Measurements from ENCODE around the gene USP14.
A peak's percentile ranks its signal among the peaks of the same experiment; 100 is the strongest.
"Not testable (repeated sequence)": the region's sequence is repeated elsewhere in the genome, so short reads cannot be mapped to it uniquely, and the experiment has no call there.

USP14 gene

GRCh38 chr18:137327-137726, 21.0 kb upstream of the USP14 start:
- Histone ChIP-seq H3K9ac (ENCODE audit: low read length) (no peak overlapping the region), H3K27me3 (replicated peaks; ENCODE audit: control insufficient read depth, insufficient read depth, low read length) (no peaks in the 10 kb centered on the region), H3K36me3 (ENCODE audit: control insufficient read depth, insufficient read depth, low read length, severe bottlenecking) (no peaks in the 10 kb centered on the region), H3K4me3 (ENCODE audit: low read length) (no peak overlapping the region), H3K4me1 (ENCODE audit: control insufficient read depth, insufficient read depth, low read length) (no peaks in the 10 kb centered on the region), H3K9me3 (ENCODE audit: control insufficient read depth, low read length) (no peaks in the 10 kb centered on the region)
- no peak for DNase-seq (ENCODE audit: low read depth)

- Histone ChIP-seq H3K4me1 (ENCODE audit: control insufficient read depth, insufficient read depth, low read length) (no peaks in the 10 kb centered on the region), H3K9ac (ENCODE audit: low read length) (no peak overlapping the region), H3K27me3 (replicated peaks; ENCODE audit: control insufficient read depth, insufficient read depth, low read length) (no peaks in the 10 kb centered on the region), H3K9me3 (ENCODE audit: control insufficient read depth, low read length) (no peaks in the 10 kb centered on the region), H3K36me3 (ENCODE audit: control insufficient read depth, insufficient read depth, low read length, severe bottlenecking) (no peaks in the 10 kb centered on the region), H3K4me3 (ENCODE audit: low read length) (no peak overlapping the region)
- DNase-seq (ENCODE audit: low read depth), result no peak
Measured at GRCh38 chr18:140670-141266, 17.6 kb upstream of the USP14 start.

DNA sequence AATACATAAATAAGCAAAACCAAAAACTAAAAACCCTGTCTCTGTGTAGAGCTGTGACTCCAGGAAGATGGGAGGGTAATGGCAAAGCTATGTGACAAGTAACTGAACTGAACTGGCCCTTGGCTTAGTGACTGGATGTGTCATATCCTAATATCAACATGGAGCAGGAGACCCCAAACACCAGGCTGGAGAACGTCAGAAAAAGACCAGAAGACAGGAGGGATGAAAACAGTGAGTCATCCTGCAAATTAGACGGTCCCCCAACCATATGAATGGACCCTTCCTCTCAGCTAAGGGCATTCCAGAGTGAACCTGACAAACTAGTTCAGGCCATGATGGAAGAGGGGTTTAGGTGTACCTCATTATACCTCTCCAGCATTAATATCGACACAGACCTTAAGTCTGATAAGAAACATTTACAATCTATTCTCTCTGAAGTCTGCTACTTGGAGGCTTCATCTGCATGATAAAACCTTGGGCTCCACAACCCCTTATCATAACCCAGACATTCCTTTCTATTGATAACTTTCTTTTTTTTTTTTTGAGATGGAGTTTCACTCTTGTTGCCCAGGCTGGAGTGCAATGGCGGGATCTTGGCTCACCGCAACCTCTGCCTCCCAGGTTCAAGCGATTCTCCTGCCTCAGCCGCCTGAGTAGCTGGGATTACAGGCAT, 15.6 kb upstream of the USP14 start:
- not testable (repeated sequence) for H3K27me3 ChIP-seq (replicated peaks; ENCODE audit: control insufficient read depth, insufficient read depth, low read length); H3K9ac ChIP-seq (ENCODE audit: low read length); DNase-seq (ENCODE audit: low read depth); H3K9me3 ChIP-seq (ENCODE audit: control insufficient read depth, low read length); H3K4me3 ChIP-seq (ENCODE audit: low read length); H3K36me3 ChIP-seq (ENCODE audit: control insufficient read depth, insufficient read depth, low read length, severe bottlenecking); H3K4me1 ChIP-seq (ENCODE audit: control insufficient read depth, insufficient read depth, low read length)

DNA sequence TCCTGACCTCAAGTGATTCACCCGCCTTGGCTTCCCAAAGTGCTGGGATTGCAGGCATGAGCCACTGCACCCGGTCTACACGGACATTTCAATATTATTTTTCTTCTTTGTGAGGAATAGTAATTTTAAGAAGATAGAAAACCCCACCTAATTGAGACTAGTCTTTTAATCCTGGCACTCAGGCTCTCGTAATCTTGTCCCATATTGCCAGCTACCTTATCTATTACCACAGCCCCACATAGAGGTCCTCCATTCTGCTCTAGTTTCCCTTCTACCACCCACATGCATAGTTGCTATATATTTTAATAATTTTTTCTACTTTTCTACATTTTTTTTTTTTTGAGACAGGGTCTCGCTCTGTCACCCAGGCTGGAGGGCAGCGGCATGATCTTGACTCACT, 9.5 kb upstream of the USP14 start:
- Histone ChIP-seq H3K9me3 (ENCODE audit: control insufficient read depth, low read length) (no peaks in the 10 kb centered on the region), H3K27me3 (replicated peaks; ENCODE audit: control insufficient read depth, insufficient read depth, low read length) (peaks cover 12% of the 10 kb centered on the region), H3K4me3 (ENCODE audit: low read length) (no peak overlapping the region), H3K9ac (ENCODE audit: low read length) (no peak overlapping the region), H3K36me3 (ENCODE audit: control insufficient read depth, insufficient read depth, low read length, severe bottlenecking) (no peaks in the 10 kb centered on the region), H3K4me1 (ENCODE audit: control insufficient read depth, insufficient read depth, low read length) (no peaks in the 10 kb centered on the region)
- no peak for DNase-seq (ENCODE audit: low read depth)

DNA sequence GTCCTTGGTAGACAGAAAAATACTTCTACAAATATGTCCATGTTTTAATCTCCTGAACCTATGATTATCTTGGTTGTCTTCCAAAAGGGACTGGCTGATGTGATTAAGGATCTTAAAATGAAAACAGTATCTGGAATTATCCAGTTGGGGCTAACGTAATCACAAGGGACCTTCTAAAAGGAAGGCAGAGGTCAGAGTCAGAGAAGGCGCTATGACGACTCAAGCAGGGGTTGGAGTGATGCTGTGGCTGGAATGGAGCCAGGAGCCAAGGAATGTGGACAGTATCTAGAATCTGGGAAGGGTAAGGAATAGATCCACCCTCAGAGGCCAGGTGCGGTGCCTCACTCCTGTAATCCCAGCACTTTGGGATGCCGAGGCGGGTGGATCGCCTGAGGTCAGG, 4.2 kb upstream of the USP14 start:
- no peak overlapping the region for H3K9ac ChIP-seq (ENCODE audit: low read length)
- H3K4me3 ChIP-seq (ENCODE audit: low read length), result no peak overlapping the region
- no peaks in the 10 kb centered on the region for H3K36me3 ChIP-seq (ENCODE audit: control insufficient read depth, insufficient read depth, low read length, severe bottlenecking)
- no peaks in the 10 kb centered on the region for H3K4me1 ChIP-seq (ENCODE audit: control insufficient read depth, insufficient read depth, low read length)
- no peak for DNase-seq (ENCODE audit: low read depth)
- no peaks in the 10 kb centered on the region for H3K9me3 ChIP-seq (ENCODE audit: control insufficient read depth, low read length)
- H3K27me3 ChIP-seq (replicated peaks; ENCODE audit: control insufficient read depth, insufficient read depth, low read length), result peaks cover 12% of the 10 kb centered on the region

DNA sequence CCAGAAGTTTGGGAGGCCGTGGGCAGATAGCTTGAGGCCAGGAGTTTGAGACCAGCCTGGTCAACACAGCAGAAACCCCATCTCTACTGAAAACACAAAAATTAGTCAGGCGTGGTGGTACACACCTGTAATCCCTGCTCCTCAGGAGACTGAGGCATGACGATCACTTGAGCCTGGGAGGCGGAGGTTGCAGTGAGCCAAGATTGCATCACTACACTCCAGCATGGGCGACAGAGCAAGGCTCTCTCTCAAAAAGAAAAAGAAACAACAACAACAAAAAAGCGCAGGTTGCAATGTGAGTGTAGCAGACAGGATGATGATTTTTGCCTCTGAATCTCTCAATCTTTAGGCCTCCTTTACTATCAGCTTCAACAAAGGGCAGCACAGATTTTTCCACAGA, 2.7 kb upstream of the USP14 start:
- no peak for DNase-seq (ENCODE audit: low read depth)
- H3K4me1 ChIP-seq (ENCODE audit: control insufficient read depth, insufficient read depth, low read length), result peaks cover 14% of the 10 kb centered on the region
- H3K9ac ChIP-seq (ENCODE audit: low read length), result no peak overlapping the region
- peaks cover 9% of the 10 kb centered on the region for H3K27me3 ChIP-seq (replicated peaks; ENCODE audit: control insufficient read depth, insufficient read depth, low read length)
- no peaks in the 10 kb centered on the region for H3K9me3 ChIP-seq (ENCODE audit: control insufficient read depth, low read length)
- no peaks in the 10 kb centered on the region for H3K36me3 ChIP-seq (ENCODE audit: control insufficient read depth, insufficient read depth, low read length, severe bottlenecking)
- no peak overlapping the region for H3K4me3 ChIP-seq (ENCODE audit: low read length)

- Histone ChIP-seq H3K27me3 (replicated peaks; ENCODE audit: control insufficient read depth, insufficient read depth, low read length) (peaks cover 5% of the 10 kb centered on the region), H3K9ac (ENCODE audit: low read length) (no peak overlapping the region), H3K36me3 (ENCODE audit: control insufficient read depth, insufficient read depth, low read length, severe bottlenecking) (no peaks in the 10 kb centered on the region), H3K9me3 (ENCODE audit: control insufficient read depth, low read length) (no peaks in the 10 kb centered on the region), H3K4me1 (ENCODE audit: control insufficient read depth, insufficient read depth, low read length) (peaks cover 21% of the 10 kb centered on the region), H3K4me3 (ENCODE audit: low read length) (no peak overlapping the region)
- no peak for DNase-seq (ENCODE audit: low read depth)
Measured at GRCh38 chr18:156514-157230, 1.7 kb upstream of the USP14 start.

DNA sequence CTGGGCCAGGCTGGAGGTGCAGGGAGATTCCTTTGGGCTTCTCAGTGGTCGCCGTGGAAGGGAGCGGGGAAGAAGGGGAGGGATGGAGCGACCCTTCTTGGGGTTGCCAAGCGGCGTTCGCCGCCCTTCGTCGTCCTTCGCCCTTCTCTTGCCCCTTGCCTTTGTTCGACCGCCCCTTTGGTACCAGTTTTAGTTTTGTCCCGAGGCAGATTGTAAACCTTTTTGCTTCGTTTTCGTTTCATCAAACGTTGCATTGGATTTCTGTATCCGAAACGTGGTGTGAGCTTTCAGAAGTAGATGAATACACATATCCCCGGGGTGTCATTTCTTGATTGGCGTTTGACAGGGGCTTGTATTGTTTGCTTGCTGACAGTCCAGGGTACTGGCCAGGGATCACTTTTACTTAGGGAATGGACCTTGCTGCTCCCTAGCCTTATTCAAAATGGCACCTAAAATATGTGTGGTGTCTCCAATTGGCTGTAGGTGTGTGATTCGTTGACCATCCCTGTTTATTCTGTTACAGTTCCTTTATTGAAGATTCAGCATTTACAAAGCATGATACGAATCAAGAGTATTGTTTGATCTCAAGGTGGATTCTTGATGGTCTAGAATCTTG, 788 bp downstream of the USP14 start:
- Histone ChIP-seq H3K36me3 (ENCODE audit: control insufficient read depth, insufficient read depth, low read length, severe bottlenecking) (peaks cover 10% of the 10 kb centered on the region), H3K27me3 (replicated peaks; ENCODE audit: control insufficient read depth, insufficient read depth, low read length) (no peaks in the 10 kb centered on the region), H3K4me3 (ENCODE audit: low read length) (peak overlapping the region; percentile 84), H3K4me1 (ENCODE audit: control insufficient read depth, insufficient read depth, low read length) (peaks cover 24% of the 10 kb centered on the region), H3K9me3 (ENCODE audit: control insufficient read depth, low read length) (no peaks in the 10 kb centered on the region), H3K9ac (ENCODE audit: low read length) (peak overlapping the region; percentile 92)
- DNase-seq (ENCODE audit: low read depth), result peak; percentile 33

DNA sequence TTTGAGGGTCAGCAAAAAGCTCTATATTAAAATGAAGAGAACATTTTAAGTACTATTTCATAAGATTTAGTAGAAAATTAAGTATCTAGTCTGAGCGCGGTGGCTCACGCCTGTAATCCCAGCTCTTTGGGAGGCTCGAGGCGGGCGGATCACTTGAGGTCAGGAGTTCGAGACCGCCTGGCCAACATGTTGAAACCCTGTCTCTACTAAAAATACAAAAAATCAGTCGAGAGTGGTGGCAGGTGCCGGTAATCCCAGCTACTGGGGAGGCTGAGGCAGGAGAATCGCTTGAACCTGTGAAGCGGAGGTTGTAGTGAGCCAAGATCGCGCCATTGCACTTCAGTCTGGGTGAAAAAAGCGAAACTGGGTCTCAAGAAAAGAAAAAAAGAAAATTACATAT, 1.6 kb downstream of the USP14 start:
- Histone ChIP-seq H3K4me3 (ENCODE audit: low read length) (peak overlapping the region; percentile 84), H3K36me3 (ENCODE audit: control insufficient read depth, insufficient read depth, low read length, severe bottlenecking) (peaks cover 15% of the 10 kb centered on the region), H3K27me3 (replicated peaks; ENCODE audit: control insufficient read depth, insufficient read depth, low read length) (no peaks in the 10 kb centered on the region), H3K4me1 (ENCODE audit: control insufficient read depth, insufficient read depth, low read length) (peaks cover 24% of the 10 kb centered on the region), H3K9me3 (ENCODE audit: control insufficient read depth, low read length) (no peaks in the 10 kb centered on the region), H3K9ac (ENCODE audit: low read length) (no peak overlapping the region)
- no peak for DNase-seq (ENCODE audit: low read depth)

GRCh38 chr18:160831-161570, 2.6 kb downstream of the USP14 start:
- Histone ChIP-seq H3K9ac (ENCODE audit: low read length) (no peak overlapping the region), H3K4me1 (ENCODE audit: control insufficient read depth, insufficient read depth, low read length) (peaks cover 24% of the 10 kb centered on the region), H3K27me3 (replicated peaks; ENCODE audit: control insufficient read depth, insufficient read depth, low read length) (no peaks in the 10 kb centered on the region), H3K9me3 (ENCODE audit: control insufficient read depth, low read length) (no peaks in the 10 kb centered on the region), H3K4me3 (ENCODE audit: low read length) (no peak overlapping the region), H3K36me3 (ENCODE audit: control insufficient read depth, insufficient read depth, low read length, severe bottlenecking) (peaks cover 25% of the 10 kb centered on the region)
- DNase-seq (ENCODE audit: low read depth), result no peak

DNA sequence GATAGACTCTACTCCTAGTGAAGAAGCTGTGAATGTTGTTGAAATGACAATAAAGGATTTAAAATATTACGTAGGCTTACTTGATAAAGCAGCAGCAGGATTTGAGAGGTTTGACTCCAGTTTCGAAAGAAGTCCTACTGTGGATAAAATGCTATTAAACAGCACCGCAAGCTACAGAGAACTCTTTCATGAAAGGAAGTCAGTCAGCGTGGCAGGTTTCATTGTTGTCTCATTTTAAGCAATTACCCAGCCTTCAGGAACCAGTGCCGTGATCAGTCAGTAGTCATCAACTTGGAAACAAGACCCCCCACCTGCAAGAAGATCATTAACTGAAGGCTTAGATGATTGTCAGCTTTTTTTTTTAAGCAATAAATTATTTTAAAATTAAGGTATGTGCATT, 14.0 kb downstream of the USP14 start:
- Histone ChIP-seq H3K4me3 (ENCODE audit: low read length) (no peak overlapping the region), H3K9me3 (ENCODE audit: control insufficient read depth, low read length) (no peaks in the 10 kb centered on the region), H3K27me3 (replicated peaks; ENCODE audit: control insufficient read depth, insufficient read depth, low read length) (no peaks in the 10 kb centered on the region), H3K36me3 (ENCODE audit: control insufficient read depth, insufficient read depth, low read length, severe bottlenecking) (peaks cover 37% of the 10 kb centered on the region), H3K4me1 (ENCODE audit: control insufficient read depth, insufficient read depth, low read length) (peaks cover 6% of the 10 kb centered on the region), H3K9ac (ENCODE audit: low read length) (no peak overlapping the region)
- DNase-seq (ENCODE audit: low read depth), result no peak

Measured in adipocyte (in vitro differentiated cells).